H9 (cell line): ENCODE data around the gene CARD19. TPM values are rescaled to one million over a fixed set of nuclear protein-coding genes. Genes with fewer than 3 reads are reported as not detected.

Experiments
- DNase-seq: peaks from one replicate; pipeline ENCODE4 v3.0.0-alpha.2; 2017
- H2AFZ ChIP-seq: one replicate; pipeline ENCODE4 v1.6.1; 2013; ENCODE audit warnings: mild to moderate bottlenecking, low read length, control low read depth, moderate library complexity
- H2AK5ac ChIP-seq: 2 replicates; pipeline ENCODE4 v1.6.1; 2013; ENCODE audit warnings: low read length, control low read depth, mixed read lengths; ENCODE audit not compliant: insufficient read length
- H2BK120ac ChIP-seq: one replicate; pipeline ENCODE4 v1.6.1; 2013; ENCODE audit warnings: low read depth, mild to moderate bottlenecking, low read length, control low read depth, inconsistent platforms; ENCODE audit not compliant: poor library complexity, severe bottlenecking
- H2BK12ac ChIP-seq: 2 replicates; pipeline ENCODE4 v1.6.1; 2013; ENCODE audit warnings: low read length, control low read depth, mixed read lengths, low read depth; ENCODE audit not compliant: insufficient read length
- H2BK15ac ChIP-seq: 2 replicates; pipeline ENCODE4 v1.6.1; 2013; ENCODE audit warnings: low read depth, low read length, control low read depth
- H2BK20ac ChIP-seq: one replicate; pipeline ENCODE4 v1.6.1; 2013; ENCODE audit warnings: low read depth, mild to moderate bottlenecking, low read length, control low read depth, inconsistent platforms; ENCODE audit not compliant: poor library complexity, severe bottlenecking
- H2BK5ac ChIP-seq: 2 replicates; pipeline ENCODE4 v1.6.1; 2013; ENCODE audit warnings: low read length, control low read depth, mixed read lengths; ENCODE audit not compliant: insufficient read length
- H3K14ac ChIP-seq: 2 replicates; pipeline ENCODE4 v1.6.1; 2013; ENCODE audit warnings: low read length, control low read depth; ENCODE audit not compliant: insufficient read depth
- H3K18ac ChIP-seq: 2 replicates; pipeline ENCODE4 v1.6.1; 2013; ENCODE audit warnings: low read depth, mild to moderate bottlenecking, mixed read lengths, low read length, control low read depth; ENCODE audit not compliant: insufficient read length
- H3K23ac ChIP-seq: 2 replicates; pipeline ENCODE4 v1.6.1; 2013; ENCODE audit warnings: low read length, control low read depth, mixed read lengths, low read depth; ENCODE audit not compliant: insufficient read length
- H3K23me2 ChIP-seq: 2 replicates; pipeline ENCODE4 v1.6.1; 2013; ENCODE audit warnings: low read depth, mild to moderate bottlenecking, mixed read lengths, low read length, control low read depth; ENCODE audit not compliant: insufficient read length, poor library complexity, severe bottlenecking
- H3K27ac ChIP-seq: 2 replicates; pipeline ENCODE4 v1.5.1; 2013; ENCODE audit warnings: low read length, control low read depth, mixed read lengths, low read depth; ENCODE audit not compliant: insufficient read length
- H3K27me3 ChIP-seq: 2 replicates; pipeline ENCODE4 v1.6.1; 2013; ENCODE audit warnings: low read length, control low read depth, inconsistent platforms; ENCODE audit not compliant: insufficient read depth
- H3K4ac ChIP-seq: 2 replicates; pipeline ENCODE4 v1.6.1; 2013; ENCODE audit warnings: low read depth, mild to moderate bottlenecking, control low read depth, inconsistent platforms, low read length, moderate library complexity
- H3K4me1 ChIP-seq: 2 replicates; pipeline ENCODE4 v1.6.1; 2013; ENCODE audit warnings: low read length, control low read depth, inconsistent platforms; ENCODE audit not compliant: insufficient read depth
- H3K4me2 ChIP-seq: 2 replicates; pipeline ENCODE4 v1.6.1; 2013; ENCODE audit warnings: low read length, control low read depth, mixed read lengths; ENCODE audit not compliant: insufficient read length, insufficient read depth
- H3K56ac ChIP-seq: 2 replicates; pipeline ENCODE4 v1.6.1; 2013; ENCODE audit warnings: low read depth, mild to moderate bottlenecking, mixed read lengths, low read length, control low read depth; ENCODE audit not compliant: insufficient read length
- H3K79me1 ChIP-seq: 2 replicates; pipeline ENCODE4 v1.6.1; 2013; ENCODE audit warnings: low read depth, mild to moderate bottlenecking, moderate library complexity, low read length, control low read depth, inconsistent platforms; ENCODE audit not compliant: insufficient read depth, poor library complexity, severe bottlenecking
- H3K79me2 ChIP-seq: 2 replicates; pipeline ENCODE4 v1.6.1; 2013; ENCODE audit warnings: low read length, control low read depth, inconsistent platforms; ENCODE audit not compliant: insufficient read depth
- H3K9ac ChIP-seq: 2 replicates; pipeline ENCODE4 v1.6.1; 2013; ENCODE audit warnings: low read length, control low read depth, mixed read lengths; ENCODE audit not compliant: insufficient read length; ENCODE audit errors: extremely low read depth
- H3K9me3 ChIP-seq: one replicate; pipeline ENCODE4 v1.6.1; 2013; ENCODE audit warnings: low read depth, low read length, inconsistent platforms; ENCODE audit not compliant: control insufficient read depth
- H3T11ph ChIP-seq: one replicate; pipeline ENCODE4 v1.6.1; 2013; ENCODE audit warnings: mild to moderate bottlenecking, low read length, control low read depth, inconsistent platforms
- H4K20me1 ChIP-seq: one replicate; pipeline ENCODE4 v1.6.1; 2013; ENCODE audit not compliant: control insufficient read depth, insufficient read length, insufficient read depth
- H4K5ac ChIP-seq: 2 replicates; pipeline ENCODE4 v1.6.1; 2013; ENCODE audit warnings: low read depth, mild to moderate bottlenecking, mixed read lengths, low read length, control low read depth; ENCODE audit not compliant: insufficient read length
- H4K8ac ChIP-seq: replicated peaks from 2 replicates; pipeline ENCODE4 v1.6.1; 2013; ENCODE audit warnings: low read length, control low read depth, mixed read lengths, low read depth; ENCODE audit not compliant: insufficient read length
- H4K91ac ChIP-seq: 2 replicates; pipeline ENCODE4 v1.6.1; 2013; ENCODE audit warnings: low read depth, mild to moderate bottlenecking, moderate library complexity, mixed read lengths, low read length, control low read depth; ENCODE audit not compliant: insufficient read length
- H3K27ac Mint-ChIP-seq, 3 experiments: 2 replicates in 2 of 3; 3 replicates in 1 of 3; pipeline ENCODE4 v1.8.0; 2020 to 2021; ENCODE audit warnings: mixed read lengths in 3 of 3, mild to moderate bottlenecking in 1 of 3, moderate library complexity in 1 of 3
- H3K27me3 Mint-ChIP-seq: 2 replicates; pipeline ENCODE4 v1.8.0; 2021; ENCODE audit warnings: low read depth, mild to moderate bottlenecking, moderate library complexity, mixed read lengths
- H3K36me3 Mint-ChIP-seq, 3 experiments: 2 replicates in 2 of 3; 3 replicates in 1 of 3; pipeline ENCODE4 v1.8.0; 2020 to 2021; ENCODE audit warnings: low read depth in 3 of 3, mixed read lengths in 3 of 3; ENCODE audit not compliant: insufficient read depth in 1 of 3
- H3K4me1 Mint-ChIP-seq, 2 experiments: 2 replicates each; pipeline ENCODE4 v1.8.0; 2020; ENCODE audit warnings: mixed read lengths in 2 of 2
- H3K4me3 Mint-ChIP-seq, 2 experiments: 2 replicates in 1 of 2; 3 replicates in 1 of 2; pipeline ENCODE4 v1.8.0; 2020 to 2021; ENCODE audit warnings: mild to moderate bottlenecking in 2 of 2, mixed read lengths in 2 of 2, moderate library complexity in 1 of 2
- H3K9me3 Mint-ChIP-seq, 2 experiments: 2 replicates in 1 of 2; 3 replicates in 1 of 2; pipeline ENCODE4 v1.8.0; 2020; ENCODE audit warnings: mild to moderate bottlenecking in 2 of 2, mixed read lengths in 2 of 2, moderate library complexity in 1 of 2
- CTCF ChIP-seq: fragments of 200-600 bp; sonication (generic); conservative IDR thresholded peaks from 3 replicates; pipeline ENCODE4 v1.8.0; 2021; ENCODE audit warnings: antibody characterized with exemption, mild to moderate bottlenecking
- WGBS: extraction: QIAGEN DNeasy Blood & Tissue Kit; methylation state at CpG from one replicate; pipeline ENCODE4 v1.1.7; 2013; ENCODE audit warnings: missing lambda C conversion rate, low lambda C conversion rate, mixed read lengths; ENCODE audit not compliant: insufficient read length; ENCODE audit errors: extremely low coverage; 5-methylcytosine and 5-hydroxymethylcytosine counted together
- total RNA-seq: library from RNA; stranded (reverse); gene quantifications from 2 replicates; pipeline ENCODE4 v1.2.1, GENCODE V29; 2021

CARD19 gene
- total RNA-seq, 1 experiment from 2014 or later, result 21.4 TPM

GRCh38 chr9:93112864-93113389, 16.9 kb downstream of the CARD19 start:
- H3K4me1 Mint-ChIP-seq, result peaks cover 18 to 23% of the 10 kb centered on the region in 2 experiments
- H3K4me1 ChIP-seq, result no peaks in the 10 kb centered on the region
- WGBS, result no CpG with 5 or more reads among the region's 13 CpGs
- H2BK15ac ChIP-seq, result no peak overlapping the region
- no peak overlapping the region for H3K4ac ChIP-seq
- no peaks in the 10 kb centered on the region for H4K20me1 ChIP-seq
- H3K27me3 Mint-ChIP-seq, result no peaks in the 10 kb centered on the region
- no peak for TF ChIP-seq CTCF
- no peak overlapping the region; a peak in 1 of 7 replicates for H3K27ac Mint-ChIP-seq
- H4K5ac ChIP-seq, result no peak overlapping the region
- no peaks in the 10 kb centered on the region for H3K79me2 ChIP-seq
- no peaks in the 10 kb centered on the region for H3K23me2 ChIP-seq
- no peaks in the 10 kb centered on the region for H3K9me3 Mint-ChIP-seq
- H4K91ac ChIP-seq, result no peak overlapping the region
- no peak overlapping the region for H3K27ac ChIP-seq
- H3T11ph ChIP-seq, result no peak overlapping the region
- H2BK5ac ChIP-seq, result no peak overlapping the region
- H2BK120ac ChIP-seq, result no peak overlapping the region
- no peak overlapping the region for H3K14ac ChIP-seq
- no peaks in the 10 kb centered on the region for H3K79me1 ChIP-seq
- H3K56ac ChIP-seq, result no peak overlapping the region
- H3K4me2 ChIP-seq, result no peak overlapping the region
- no peak overlapping the region for H3K4me3 Mint-ChIP-seq
- H2AK5ac ChIP-seq, result no peak overlapping the region
- H3K18ac ChIP-seq, result no peak overlapping the region
- H3K27me3 ChIP-seq, result no peaks in the 10 kb centered on the region
- H3K36me3 Mint-ChIP-seq, result peaks cover 0 to 8% (median 3%) of the 10 kb centered on the region in 3 experiments; a peak in 5 of 7 replicates
- no peak overlapping the region for H4K8ac ChIP-seq
- H3K23ac ChIP-seq, result no peak overlapping the region
- no peak for DNase-seq
- no peak overlapping the region for H3K9ac ChIP-seq
- H2AFZ ChIP-seq, result no peak overlapping the region
- H2BK20ac ChIP-seq, result no peak overlapping the region
- H2BK12ac ChIP-seq, result no peak overlapping the region
- no peaks in the 10 kb centered on the region for H3K9me3 ChIP-seq
